GM18498 (cell line): ENCODE results near the gene FTSJ3.
"Not testable (repeated sequence)": the region's sequence is repeated elsewhere in the genome, so short reads cannot be mapped to it uniquely, and the experiment has no call there.

Experiments used
- ATAC-seq: cut with Tn5 transposase; IDR thresholded peaks from one replicate; pipeline ENCODE4 v1.9.1; 2021; ENCODE audit warnings: mild to moderate bottlenecking, moderate library complexity; ENCODE audit not compliant: unreplicated experiment

The FTSJ3 gene, protein sequence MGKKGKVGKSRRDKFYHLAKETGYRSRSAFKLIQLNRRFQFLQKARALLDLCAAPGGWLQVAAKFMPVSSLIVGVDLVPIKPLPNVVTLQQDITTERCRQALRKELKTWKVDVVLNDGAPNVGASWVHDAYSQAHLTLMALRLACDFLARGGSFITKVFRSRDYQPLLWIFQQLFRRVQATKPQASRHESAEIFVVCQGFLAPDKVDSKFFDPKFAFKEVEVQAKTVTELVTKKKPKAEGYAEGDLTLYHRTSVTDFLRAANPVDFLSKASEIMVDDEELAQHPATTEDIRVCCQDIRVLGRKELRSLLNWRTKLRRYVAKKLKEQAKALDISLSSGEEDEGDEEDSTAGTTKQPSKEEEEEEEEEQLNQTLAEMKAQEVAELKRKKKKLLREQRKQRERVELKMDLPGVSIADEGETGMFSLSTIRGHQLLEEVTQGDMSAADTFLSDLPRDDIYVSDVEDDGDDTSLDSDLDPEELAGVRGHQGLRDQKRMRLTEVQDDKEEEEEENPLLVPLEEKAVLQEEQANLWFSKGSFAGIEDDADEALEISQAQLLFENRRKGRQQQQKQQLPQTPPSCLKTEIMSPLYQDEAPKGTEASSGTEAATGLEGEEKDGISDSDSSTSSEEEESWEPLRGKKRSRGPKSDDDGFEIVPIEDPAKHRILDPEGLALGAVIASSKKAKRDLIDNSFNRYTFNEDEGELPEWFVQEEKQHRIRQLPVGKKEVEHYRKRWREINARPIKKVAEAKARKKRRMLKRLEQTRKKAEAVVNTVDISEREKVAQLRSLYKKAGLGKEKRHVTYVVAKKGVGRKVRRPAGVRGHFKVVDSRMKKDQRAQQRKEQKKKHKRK

DNA sequence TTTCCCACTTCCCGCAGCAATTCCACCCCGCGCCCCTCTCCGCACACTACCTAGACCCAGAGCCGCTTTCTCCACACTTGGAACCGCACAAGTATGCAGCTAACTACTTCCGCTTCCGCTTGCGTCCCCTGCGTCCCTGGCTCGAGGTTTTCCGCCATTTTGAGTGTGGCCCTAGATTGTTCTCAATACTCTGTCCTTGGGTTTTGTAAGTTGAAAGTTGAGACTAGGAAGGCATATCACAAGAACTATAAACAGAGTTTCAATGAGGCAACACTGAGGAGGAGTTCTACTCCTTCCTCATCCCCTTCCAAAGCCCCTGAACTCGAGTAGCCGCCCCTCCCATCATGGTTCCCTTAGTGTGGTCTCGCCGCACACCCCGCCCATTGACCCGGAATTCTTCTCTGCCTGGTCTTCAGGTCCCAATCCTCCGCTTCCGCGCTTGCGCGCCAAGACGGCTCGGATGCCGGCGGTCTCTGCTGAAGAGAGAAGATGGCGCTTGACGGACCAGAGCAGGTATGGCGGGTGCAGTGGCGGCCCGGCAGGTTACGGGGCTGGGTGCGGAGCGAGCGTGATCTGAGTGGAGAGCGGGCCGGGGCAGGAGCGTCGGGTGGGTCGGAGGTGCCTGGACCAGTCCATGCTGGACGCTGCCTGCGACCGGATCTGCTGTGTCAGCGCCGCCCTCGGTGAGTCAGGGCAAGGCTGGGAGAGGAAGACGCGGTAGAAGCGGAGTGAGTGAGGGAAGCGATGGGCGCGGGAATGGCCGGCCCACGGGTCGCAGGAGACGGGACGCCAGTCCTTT is at the start of gene FTSJ3, which contains the start of gene PSMC5:
TSS of gene FTSJ3 (minus strand) at position 662 of the 799 bp plus-strand sequence. CDS start 761 bp downstream, outside the sequence.
TSS of gene PSMC5 (plus strand) at position 430 of the 799 bp plus-strand sequence. CDS start at position 490, 60 bp downstream.
- peak; percentile 88 for ATAC-seq

DNA sequence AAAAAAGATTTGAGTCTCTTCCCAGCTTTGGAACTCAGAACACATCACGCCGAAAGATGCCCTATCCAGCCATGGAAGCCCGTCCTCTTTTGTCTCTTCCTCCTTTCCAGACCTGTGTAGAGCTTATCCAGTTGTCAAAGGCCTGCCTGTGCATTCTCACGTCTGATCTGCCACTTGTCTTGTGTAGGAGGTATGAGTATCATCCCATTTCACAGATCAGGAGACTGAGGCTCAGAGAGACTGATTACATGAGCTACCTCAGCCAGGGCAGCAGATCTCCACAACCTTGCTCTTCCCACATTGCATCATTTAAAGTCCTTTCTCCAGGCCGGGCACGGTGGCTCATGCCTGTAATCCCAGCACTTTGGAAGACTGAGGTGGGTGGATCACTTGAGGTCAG is 47.2 kb upstream of the FTSJ3 start:
- not testable (repeated sequence) for ATAC-seq

DNA sequence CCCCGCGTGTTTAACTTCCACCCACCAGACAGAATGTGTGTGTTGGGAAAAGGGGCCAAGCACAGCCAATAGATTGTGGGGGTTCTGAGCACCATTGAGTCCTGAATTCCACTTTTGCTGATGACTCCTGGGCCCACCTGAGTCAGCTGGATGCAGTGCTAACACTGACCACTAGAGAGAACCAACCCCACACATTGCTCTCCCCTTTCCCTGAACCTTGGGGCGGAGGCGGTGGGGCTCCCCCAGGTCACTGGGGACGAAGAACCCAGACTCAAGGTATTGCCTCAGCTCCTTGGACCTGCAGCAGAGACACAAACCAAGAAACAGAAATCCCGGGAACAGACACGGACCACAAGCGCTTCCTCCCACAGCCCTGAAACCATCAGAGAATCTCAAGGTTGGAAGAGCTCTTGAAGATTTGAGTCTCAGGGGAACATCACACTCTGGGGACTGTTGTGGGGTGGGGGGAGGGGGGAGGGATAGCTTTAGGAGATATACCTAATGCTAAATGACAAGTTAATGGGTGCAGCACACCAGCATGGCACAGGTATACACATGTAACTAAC is 46.7 kb upstream of the FTSJ3 start:
- not testable (repeated sequence) for ATAC-seq

DNA sequence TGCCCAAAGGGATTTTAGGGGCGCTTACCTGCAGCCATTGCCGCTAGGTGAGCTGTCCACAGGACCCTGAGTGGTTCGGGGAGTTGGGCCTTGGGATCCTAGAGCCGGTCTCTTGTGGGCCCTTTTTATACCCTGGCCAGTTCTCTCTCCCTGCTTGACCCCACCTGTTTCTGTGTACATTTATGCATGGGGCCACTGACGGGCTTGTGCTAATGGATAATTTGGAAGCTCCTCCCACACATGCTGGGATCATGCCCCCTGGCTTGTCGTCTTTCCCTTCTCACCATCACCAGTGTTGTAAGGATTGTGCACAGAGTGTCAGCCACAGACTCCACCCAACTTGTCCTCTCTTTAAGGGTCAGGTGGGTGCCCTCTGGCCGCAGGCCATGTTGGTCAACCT is 46.1 kb upstream of the FTSJ3 start, which contains the start of gene CSH2:
TSS of gene CSH2 (minus strand) at position 101 of the 400 bp plus-strand sequence. CDS start at position 38, 63 bp downstream.
- not testable (repeated sequence) for ATAC-seq

DNA sequence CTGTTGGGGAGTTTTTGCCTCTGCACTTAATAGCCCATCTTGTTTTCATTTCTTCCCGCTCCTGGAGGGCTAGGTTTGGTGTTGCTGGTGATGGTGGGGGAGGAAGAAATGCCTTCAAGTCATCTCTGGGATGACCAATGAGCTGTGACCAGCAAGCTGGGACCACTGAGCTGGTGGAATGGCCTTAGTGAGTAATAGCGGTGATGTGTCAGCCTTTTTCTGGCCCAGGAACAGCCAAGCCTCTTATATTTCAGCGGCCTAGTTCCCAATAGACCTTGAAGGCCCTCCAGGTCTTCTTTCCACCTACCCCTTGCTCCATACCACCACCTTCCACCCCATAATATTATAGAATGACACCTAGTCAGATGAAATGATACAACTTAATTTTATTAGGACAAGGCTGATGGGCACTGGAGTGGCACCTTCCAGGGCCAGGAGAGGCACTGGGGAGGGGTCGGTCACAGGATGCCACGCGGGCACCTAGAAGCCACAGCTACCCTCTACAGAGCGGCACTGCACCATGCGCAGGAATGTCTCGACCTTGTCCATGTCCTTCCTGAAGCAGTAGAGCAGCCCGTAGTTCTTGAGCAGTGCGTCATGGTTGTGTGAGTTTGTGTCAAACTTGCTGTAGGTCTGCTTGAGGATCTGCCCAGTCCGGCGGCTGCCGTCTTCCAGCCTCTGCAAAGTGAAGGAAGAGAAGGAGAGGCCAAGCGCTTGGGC is 44.3 kb upstream of the FTSJ3 start:
- not testable (repeated sequence) for ATAC-seq

DNA sequence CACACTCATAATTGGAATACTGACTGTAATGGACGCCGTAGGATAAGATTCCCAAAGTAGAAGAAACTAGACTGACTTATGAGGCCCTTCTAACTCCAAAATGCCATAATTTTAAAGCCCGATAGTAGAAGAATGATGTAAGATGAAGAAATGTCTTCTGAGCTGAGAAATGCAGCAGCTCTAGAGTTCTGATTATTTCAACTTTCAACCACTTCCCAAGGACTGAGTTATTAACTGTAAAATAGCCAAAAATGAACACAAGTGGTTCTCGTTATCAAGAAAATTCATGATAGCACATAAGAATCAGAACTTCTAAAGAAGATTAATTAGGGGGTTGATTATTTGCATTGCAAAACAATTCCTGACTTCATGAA is 42.8 kb upstream of the FTSJ3 start:
- not testable (repeated sequence) for ATAC-seq

DNA sequence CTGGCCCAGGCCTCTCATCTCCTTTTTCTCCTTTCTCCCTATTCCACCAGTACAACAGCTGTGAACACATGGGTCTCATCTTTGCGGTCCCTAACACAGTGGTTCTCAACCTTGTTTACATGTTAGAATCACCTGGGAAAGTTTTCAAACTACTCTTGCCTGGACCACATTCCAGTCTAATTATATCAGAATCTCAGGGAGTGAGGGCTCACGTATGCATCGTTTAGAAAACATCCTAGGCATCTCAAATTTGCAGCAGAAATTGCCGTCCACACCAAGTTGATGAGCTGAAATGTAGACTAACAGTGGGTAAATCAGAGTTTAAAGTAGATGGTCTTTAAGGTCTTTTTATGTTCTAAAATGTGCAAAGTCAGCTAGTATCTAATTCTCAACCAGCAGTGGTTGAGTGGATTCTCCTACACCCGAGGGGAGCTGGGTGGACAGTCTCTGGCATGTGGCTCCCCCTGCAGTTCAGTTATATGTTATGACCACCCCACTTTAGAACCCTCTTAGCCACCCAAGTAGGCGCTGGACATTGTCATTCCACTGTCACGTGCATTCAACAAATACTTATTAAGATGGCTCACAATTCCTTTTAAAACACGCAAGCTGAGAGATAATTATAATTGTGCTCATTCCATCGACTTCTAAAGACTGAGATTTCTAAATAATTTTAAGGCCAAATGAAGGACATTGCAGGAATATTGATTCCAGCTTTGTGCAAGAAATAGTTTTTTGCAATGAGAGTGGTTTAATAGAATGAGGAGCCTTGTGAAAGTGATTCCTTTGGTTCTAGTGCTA is 42.2 kb upstream of the FTSJ3 start:
- ATAC-seq, result not testable (repeated sequence)

DNA sequence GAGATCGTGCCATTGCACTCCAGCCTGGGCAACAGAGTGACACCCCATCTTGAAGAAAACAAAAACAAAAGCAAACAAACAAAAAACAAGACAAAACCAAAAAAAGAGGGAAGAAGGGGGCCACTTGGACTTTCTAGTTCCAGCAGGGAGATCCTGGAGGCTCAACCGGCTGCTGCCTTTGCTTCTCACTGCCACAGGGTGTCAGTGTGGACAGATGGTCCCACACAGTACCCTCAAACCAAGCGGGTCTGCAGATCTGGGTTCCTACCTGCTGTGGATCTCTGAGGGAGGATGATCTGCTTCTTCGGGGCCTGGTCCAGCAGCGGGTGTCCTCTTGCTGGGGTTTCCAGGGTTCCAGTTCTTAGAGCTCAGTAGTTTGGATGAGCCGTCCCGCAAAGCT is 39.2 kb upstream of the FTSJ3 start:
- not testable (repeated sequence) for ATAC-seq

DNA sequence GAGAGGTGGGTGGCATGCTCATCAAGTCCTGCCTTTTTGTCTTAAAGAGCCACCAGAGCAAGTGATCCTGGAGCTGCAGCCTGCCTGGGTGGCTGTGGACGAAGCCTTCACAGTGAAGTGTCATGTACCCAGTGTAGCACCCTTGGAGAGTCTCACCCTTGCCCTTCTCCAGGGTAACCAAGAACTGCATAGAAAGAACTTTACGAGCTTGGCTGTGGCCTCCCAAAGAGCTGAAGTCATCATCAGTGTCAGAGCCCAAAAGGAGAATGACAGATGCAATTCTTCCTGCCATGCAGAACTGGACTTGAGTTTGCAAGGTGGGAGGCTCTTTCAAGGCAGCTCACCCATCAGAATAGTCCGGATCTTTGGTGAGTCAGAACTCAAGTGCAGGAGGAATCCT is 31.8 kb upstream of the FTSJ3 start:
- no peak for ATAC-seq

DNA sequence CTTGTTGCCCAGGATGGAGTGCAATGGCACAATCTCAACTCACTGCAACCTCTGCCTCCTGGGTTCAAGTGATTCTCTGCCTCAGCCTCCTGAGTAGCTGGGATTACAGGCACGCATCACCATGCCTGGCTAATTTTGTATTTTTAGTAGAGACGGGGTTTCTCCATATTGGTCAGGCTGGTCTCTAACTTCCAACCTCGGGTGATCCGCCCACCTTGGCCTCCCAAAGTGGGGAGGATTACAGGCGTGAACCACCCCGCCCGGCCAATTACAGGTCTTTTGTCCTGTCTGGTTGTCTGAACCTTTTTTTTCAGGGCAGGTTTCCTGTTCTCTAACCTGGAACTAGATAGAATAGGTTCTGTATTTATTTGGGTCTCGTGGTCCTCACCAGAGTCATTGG is 29.0 kb upstream of the FTSJ3 start:
- ATAC-seq, result not testable (repeated sequence)

DNA sequence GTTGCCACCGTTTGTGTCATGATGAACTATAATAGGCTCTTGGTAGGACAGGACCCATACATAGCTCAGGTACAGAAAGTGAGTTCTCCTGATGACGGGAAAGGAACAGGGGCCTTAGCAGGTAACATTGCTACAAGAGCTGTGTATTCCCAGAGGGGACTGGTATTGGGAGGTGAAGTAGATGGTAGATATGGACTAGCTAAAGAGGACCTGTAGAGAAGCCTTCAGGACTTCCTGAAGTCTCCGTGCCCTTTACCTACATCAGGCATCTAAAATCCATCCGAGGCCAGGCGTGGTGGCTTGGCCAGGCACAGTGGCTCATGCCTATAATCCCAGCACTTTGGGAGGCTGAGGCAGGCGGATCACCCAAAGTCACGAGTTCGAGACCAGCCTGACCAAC is 27.7 kb upstream of the FTSJ3 start:
- ATAC-seq, result no peak

DNA sequence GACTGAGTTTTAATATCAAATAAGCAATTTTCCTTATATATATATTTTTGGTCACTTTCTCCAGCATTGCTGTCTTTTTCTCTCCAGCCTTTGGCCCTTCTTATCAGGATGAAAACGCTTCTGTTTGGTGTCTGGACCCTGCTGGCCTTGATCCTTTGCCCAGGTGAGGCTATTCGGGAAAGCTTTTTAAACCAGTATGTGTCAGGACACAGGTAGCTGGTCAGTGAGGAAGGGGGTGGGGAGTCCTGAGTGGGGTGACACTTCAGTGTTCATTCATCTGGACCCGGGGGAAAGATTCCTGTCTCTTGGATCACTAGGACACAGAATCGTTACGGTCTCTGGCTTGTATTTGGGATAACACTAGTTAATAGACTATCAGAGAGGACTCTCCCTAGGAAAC is 27.2 kb upstream of the FTSJ3 start:
- no peak for ATAC-seq

DNA sequence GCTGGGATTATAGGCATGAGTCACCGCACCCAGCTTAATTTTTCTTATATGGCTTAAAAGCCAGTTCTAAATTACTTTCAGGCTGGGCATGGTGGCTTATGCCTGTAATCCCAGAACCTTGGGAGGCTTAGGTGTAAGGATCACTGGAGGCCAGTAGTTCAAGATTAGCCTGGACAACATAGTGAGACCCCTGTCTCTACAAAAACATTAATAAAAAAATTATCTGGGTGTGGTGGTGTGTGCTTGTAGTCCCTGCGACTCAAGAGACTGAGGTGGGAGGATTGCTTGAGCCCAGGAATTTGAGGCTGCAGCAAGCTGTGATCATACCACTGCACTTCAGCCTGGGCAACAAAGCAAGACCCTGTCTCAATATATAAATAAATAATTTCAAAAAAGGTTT is 25.8 kb upstream of the FTSJ3 start:
- no peak for ATAC-seq

DNA sequence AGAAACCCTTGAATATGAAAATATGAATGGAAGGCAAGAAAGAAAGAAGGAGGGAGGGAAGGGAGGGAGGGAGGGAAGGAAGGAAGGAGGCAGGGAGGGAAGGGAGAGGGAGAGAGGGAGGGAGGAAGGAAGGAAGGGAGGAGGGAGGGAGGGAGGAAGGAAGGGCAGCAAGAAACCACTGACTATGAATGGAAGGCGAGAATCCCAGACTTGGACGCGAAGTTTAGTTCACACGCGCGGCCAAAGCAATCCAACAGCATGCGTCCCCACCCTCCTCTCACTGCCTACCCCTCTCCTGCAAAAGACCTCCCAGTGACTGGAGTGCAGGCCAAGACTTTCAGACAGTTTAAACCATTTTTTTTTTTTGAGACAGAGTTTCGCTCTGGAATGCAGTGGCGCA is 22.9 kb upstream of the FTSJ3 start:
- no peak for ATAC-seq

DNA sequence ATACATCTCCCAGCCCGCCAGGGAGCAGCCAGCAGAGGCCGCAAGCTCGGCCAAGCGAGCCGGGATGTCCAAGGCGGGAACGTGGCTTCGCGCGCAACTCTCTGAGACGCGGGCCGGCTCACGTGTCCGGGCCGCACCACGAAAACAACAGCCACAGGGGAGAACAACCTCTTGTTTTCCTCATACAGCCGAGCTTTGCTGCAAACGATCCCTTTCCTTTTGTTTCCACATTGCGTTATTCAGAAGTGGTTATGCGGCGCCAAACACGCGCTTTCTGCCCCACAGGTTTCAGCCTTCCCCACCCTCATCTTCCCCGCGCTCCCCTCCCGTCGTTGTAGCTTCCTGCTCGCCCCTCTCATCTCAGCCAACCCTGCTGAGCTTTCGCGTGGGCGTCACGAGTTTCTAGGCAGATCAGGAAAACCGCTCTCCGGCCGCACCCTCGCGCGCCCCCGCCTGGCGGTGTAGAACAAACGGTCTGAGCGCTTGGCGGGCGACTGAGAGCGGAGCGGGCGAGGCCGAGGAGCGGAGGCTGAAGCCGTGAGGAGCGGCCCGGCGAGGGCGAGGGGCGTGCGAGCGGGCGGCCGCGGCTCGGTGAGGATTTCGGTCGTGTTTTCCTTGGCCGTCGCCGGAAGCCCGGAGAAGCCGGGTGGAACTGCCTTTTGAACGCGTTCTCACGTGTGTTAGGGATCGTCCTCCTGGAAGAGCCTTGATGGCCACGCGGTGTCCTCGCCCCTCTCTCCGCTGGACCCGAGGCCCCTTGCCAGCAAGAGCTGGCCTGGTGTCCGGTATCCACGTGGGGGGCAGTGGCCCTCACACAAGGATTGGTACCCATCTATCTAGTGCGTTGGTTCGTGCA is 21.6 kb upstream of the FTSJ3 start:
- peak; percentile 88 for ATAC-seq

DNA sequence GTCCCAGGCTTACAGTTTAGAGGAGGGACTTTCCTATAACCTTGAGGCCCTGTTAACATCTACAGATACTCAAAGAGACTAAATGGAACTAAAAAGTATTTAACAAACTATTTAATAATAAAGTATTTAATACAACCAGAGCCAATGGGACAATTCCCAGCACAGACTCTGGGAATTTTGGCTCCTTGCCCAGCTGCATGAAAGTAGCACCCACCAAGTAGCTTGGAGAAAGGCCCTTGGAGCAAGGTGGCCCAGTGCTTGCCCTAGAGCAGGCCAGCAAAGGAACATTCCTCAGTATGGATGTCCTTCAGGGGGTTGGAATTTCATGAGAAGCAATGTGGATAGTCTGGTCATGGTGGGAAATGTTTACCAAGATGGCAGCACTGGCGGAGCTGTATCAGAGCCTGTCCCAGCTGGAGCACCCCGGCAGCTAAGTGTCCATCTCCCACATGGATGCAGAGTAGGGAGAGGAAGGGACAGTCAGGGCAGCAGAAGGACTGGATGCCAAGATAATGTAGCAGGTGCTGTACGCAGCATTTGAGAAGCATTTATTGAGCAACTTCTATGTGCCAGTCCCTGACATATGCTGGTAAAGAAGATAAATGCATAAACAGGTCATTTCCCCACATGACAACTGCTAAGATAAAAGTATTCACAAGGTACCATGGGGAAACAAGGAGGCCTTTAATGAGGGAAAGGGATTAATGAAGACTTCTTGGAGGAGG is 20.2 kb upstream of the FTSJ3 start:
- ATAC-seq, result no peak

DNA sequence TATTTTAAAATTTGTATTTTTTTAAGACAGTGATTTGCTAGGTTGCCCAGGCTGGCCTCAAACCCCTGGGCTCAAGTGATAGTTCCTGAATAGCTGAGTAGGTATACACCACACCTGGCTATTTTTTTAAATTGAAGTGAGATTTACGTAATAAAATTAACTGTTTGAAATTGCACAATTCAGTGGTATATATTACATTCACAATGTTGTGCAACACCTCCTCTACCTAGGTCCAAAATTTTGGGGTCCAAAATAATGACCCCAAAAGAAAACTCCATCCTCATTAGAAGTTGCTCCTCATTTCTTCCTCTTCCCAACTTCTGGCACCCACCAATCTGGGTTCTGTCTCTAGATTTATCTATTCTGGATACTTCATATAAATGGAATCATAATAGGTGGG is 18.0 kb upstream of the FTSJ3 start:
- ATAC-seq, result no peak
